Activated T-helper 1 cell treated with anti-CD3 and anti-CD28 coated beads, Interleukin-2, amount 50 U/mL, for 16 hours (primary cell): Measurements from ENCODE around the gene MED12L.
"Not testable (repeated sequence)": the region's sequence is repeated elsewhere in the genome, so short reads cannot be mapped to it uniquely, and the experiment has no call there.

ENCODE experiments used
- DNase-seq, 2 donors: peaks; one replicate each; pipeline ENCODE4 v3.0.0-alpha.2; 2020; ENCODE audit warnings: low read depth in 1 of 2, low spot score in 1 of 2

MED12L gene

DNA sequence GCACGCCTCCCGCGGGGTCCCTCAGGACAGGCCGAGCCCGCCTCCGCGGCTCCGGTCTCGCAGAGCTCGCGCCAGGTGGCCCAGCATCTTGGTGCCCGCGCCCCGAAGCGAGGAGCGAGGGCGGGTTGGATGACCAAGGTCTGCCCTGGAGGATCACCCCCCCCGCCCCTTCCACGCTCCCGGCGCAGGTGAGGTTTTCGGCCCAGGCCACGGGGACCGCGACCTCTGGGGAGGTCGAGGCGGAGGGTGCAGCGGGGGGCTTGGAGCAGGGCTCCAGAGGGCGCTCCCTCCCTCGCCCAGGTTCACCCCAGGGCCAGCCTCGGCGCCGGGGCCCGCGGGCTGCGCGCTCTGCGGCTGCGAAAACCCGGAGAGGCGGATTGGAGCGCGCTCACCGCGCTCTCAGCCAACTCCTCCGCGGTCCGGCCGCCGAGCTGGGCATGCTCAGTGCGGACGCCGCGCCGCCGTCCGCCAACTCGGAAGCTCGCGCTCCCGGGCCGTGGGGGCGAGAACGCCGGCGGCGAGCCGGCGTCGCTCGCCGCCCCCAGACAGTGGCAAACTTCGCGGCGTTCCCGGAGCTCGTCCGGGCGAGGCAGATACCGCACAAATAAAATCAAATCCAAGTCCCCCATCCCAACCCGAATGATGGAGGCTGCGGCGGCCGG is at the start of gene MED12L:
Gene MED12L (plus strand): TSS at position 438 of the 662 bp plus-strand sequence. CDS start 1,263 bp downstream, outside the sequence.
- DNase-seq, result no peak

DNA sequence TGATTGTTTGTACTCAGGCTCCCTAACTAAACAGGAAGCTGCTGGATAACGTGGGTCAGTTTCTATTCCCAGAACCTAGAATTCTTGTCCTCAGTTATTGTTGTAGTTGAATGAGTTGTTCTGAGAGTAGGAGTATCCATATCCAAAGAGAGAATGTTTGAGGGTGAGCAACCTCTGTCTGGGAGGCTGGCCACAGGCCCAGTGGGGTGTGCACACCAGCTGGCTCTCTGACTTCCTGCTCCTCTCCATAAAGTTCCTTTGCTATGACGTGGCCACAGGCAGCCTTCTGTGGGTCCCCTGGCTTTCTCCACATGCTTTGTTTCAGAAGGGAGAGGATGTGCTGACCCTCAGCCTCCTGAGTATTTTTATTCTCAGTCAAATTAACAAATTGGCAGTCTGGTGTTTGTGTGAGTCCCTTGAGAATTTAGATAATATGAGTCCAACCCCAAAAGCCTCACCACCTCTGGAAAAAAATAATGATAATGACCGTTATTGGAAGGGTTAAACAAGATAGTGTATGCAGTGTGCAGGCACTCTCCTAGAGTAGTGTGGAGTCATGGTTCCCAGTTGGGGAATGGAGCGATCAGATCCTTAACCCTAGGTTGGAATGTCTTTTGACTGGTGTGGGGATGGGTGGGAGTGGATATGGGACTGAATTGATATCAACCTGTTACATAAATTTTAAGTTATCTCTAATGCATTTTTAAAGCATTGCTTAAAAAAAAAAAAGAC is 47.6 kb upstream of the MED12L start:
- DNase-seq, result no peak

DNA sequence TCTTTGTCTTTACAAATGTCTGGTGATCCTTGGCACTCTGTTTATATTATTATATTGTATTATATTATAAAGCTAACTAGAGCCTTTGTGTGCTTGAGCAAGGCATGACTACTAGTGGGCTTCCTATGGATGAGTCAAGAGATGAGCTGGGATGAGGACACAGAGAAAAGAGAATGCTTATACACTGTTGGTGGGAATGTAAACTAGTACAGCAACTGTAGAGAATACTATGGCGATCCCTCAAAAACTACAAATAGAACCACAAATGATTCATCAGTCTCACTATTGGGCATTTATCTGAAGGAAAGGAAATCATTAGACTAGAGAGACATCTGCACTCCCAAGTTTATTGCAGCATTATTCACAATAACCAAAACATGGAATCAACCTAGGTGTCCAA is 40.8 kb upstream of the MED12L start:
- no peak for DNase-seq

DNA sequence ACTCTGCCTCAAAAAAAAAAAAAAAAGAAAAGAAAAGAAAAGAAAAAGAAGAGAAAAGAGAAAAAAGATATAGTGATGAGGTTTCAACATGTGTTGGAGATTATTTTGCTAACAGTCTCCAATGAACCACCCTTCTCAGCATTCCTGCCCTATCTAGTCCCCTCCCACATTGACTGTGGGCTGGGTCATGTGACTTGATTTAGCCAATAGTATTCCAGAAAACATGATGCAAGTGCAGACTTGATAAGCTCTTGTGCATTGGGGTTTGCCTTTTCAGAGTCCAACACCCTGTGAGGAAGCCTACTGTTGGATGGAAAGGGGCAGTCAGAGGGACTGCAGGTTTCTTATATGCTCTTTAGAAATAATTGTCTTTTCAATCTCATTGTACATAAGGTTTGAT is 37.8 kb upstream of the MED12L start:
- DNase-seq, result no peak

GRCh38 chr3:151051533-151051932 is 33.9 kb upstream of the MED12L start:
- DNase-seq, result no peak

DNA sequence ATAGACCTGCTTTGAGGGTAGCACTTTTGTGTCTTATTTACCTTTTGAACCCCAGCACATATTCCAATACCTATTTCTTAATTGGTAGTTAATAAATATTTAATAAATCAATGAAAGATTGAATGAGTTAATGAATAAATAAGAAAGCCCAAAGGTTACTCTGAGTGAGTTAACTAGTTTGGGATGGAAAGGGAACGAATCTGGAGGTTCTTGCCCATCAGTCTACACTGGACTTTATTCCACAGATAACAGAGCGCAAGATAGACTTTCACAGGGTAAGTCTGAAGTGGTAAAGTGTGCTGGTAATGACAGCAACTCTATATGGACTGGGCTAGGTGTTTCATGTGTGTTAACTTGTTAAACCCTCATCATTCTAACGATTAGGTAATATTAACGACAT is 33.1 kb upstream of the MED12L start:
- DNase-seq, result no peak

- no peak for DNase-seq
Measured at GRCh38 chr3:151052756-151053155, 32.7 kb upstream of the MED12L start.

DNA sequence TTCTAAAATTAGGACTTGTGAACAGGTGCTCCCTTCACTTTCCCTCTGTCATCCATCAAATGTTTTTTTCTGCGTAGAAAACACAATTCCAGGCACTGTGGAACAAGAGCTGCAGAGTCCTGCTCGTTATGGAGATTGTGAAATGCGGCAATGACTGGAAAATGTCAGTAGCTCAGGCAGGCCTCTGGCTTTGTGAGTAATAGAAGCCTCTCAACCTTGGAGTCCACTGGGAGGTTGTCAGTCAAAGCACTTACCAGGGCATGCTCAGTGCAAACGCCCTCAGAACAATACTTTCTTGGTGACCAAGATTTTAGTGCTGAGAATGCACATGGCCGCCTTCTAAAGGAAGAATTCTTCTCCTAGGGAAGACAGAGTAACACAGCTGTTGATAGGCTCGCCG is 26.7 kb upstream of the MED12L start:
- DNase-seq, result no peak

DNA sequence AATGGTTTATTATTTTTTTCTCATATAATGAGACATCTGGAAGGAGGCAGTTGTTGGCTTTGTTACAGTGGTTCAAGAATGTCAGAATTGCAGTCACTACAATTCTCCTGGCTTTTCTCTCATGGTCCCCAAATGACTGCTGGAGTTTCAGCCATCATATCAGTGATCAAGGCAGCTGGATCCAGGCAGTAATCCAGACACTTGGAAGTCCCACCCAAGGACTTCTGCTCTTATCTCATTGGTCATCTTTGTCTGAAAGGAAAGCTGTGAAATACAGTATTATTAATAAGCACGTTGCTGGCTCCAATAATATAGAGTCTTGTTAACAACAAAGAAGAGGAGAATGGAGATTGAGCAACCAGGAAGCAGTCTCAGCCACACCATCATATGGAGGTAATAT is 22.9 kb upstream of the MED12L start:
- no peak for DNase-seq

- DNase-seq, result no peak
Measured at GRCh38 chr3:151067158-151067557, 18.3 kb upstream of the MED12L start.

- DNase-seq, result not testable (repeated sequence)
Measured at GRCh38 chr3:151072842-151073241, 12.6 kb upstream of the MED12L start.

DNA sequence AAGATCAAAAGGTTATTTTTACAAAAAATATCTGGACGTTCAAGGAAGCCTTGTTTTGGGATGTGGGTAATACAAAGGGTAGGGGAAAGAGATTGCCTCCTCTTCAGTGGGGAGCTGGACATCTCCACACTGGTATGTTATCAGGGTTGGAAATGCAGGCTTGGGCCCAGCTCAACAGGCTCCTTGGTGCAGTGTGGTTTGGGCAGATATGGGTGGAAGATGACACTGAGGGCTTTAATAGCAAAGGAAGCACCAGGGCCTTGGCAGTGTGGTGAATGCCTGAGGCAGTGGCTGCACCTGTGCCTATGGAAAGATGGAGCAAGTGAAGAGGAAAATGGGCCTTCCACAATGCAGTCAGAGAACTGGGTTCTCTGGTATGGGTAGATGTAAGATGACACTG is 11.2 kb upstream of the MED12L start:
- DNase-seq, result no peak

DNA sequence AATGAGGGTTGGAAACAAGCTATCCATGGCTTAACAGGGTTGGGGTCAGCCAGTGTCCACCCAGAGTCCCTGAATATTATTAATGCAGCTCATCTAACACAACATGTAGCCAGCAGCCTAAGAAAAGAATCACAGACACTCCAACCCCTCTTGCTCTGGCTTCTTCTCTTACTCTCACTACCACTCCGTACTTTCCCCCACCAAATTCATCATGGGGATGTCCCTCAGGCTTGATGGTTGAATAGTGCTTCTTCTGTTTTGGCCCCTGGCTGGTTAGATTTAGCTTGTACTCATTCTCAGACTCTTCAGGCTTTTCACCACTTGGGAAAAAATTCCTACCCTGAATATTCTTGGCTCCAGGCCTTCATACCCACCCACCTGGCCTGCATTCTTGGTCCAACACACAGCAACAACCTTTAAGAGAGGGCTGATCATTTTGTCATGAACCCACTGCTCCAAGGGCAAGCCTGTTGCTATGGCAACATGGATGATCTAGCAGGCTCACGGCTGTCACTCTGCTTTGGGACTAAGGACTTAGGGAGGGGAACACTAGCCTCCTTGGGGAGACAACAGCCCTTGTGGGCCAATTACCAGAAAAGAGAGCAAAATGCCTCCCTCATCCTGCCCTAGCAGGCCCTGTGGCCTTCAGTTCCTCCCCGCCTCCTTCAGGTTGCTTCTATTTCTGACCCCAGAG is 9.4 kb upstream of the MED12L start:
- DNase-seq, result no peak

DNA sequence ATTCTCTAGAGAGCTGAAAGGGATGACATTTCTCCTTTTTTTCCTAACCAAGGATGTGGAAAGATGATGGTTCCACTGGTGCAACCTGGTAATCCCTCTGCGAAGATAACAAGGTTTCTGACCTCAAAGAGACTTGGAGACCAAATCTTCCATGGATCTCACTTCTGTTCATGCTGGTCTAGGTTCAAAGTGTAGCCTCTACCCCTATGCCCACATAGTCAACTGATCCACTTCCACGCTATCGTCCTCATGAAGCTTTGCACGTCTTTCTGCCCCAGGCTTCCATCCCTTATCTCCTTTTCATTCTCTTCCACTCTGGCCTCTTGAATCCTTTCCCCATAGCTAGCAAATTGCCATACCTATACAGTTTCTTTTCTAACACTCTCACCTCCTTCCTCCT is 8.8 kb upstream of the MED12L start:
- DNase-seq, result no peak

- DNase-seq, result not testable (repeated sequence)
Measured at GRCh38 chr3:151081082-151081481, 4.4 kb upstream of the MED12L start.

- DNase-seq, result no peak
Measured at GRCh38 chr3:151082880-151083838, 2.3 kb upstream of the MED12L start.

DNA sequence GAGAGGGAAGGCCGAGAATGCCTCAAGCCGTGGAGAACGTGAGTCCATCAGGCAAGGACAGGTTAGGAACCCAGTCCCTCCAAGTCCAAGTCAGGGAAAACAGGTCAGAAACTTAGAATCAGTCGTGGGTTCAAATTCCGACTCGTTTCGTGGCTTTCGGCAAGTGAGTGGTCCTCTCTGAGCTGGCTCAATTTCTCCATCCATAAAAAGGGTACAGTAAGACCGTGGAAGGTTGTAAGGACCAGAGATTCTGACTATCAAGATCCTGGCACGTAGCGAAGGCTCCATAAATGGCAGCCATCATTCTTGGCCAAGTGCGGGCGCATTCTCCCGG is 604 bp upstream of the MED12L start:
- DNase-seq, result no peak

- no peak for DNase-seq
Measured at GRCh38 chr3:151085889-151086483, 522 bp downstream of the MED12L start.

DNA sequence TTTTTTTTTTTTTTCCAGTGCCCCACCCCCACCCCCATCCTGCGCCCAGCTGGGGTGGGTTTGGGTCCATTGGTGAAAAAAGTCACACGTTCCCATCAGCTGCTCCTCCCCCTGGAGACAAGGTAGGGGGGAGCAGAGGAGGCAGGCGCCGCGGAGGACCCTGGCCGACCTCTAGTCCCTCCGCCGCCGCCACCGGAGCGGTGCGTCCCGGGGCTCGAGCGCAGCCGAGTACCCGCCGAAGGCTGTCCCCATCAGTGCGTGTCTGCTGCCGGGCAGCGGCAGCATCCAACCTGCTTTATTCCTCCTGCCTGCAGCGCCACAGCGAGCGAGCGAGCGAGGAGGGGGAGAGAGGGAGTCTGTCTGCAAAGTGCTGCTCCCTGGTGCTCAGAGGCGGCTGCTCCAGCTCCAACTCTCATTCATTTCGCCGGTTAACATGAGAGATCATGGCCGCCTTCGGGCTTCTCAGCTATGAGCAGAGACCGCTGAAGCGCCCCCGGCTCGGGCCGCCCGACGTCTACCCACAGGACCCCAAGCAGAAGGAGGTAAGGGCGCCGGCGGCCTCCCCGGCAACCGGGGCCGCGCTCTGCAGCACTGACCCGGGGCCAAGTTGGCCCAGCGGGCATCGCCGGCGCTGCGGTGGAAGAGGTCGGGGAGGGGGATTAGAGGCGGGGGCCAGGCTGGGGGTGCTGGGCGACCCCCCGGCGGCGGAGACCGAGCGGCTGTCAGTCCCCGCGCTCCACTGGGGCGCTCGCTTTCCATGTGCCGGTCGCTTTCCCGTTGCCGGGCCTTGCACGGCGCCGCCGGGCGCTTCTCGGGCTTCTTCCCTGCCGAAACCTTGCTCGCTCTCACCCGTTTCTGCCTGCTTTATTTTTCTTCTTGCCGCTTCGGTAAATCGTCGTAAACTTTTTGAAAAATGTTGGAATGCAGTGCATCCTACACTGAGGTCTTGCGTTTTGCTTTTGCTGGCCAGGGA is 1.3 kb downstream of the MED12L start:
- DNase-seq, result peak; percentile 25 to 44

GRCh38 chr3:151087648-151088047 is 2.2 kb downstream of the MED12L start:
- no peak for DNase-seq
